Osteocyte (in vitro differentiated cells): ENCODE measurements around the gene PBX3. TPM values are rescaled to one million over a fixed set of nuclear protein-coding genes. Genes with fewer than 3 reads are reported as not detected.
"Not testable (repeated sequence)": the region's sequence is repeated elsewhere in the genome, so short reads cannot be mapped to it uniquely, and the experiment has no call there.

Source experiments
- DNase-seq: peaks from one replicate; pipeline ENCODE4 v3.0.0; 2021; ENCODE audit warnings: mixed read lengths; ENCODE audit not compliant: unreplicated experiment; ENCODE audit errors: extremely low spot score
- H3K27ac Mint-ChIP-seq: one replicate; pipeline ENCODE4 v1.8.0; 2021; ENCODE audit warnings: mild to moderate bottlenecking, mixed read lengths; ENCODE audit not compliant: unreplicated experiment
- H3K27me3 Mint-ChIP-seq: one replicate; pipeline ENCODE4 v1.8.0; 2021; ENCODE audit warnings: mixed read lengths; ENCODE audit not compliant: unreplicated experiment
- H3K36me3 Mint-ChIP-seq: one replicate; pipeline ENCODE4 v1.8.0; 2021; ENCODE audit warnings: mixed read lengths; ENCODE audit not compliant: unreplicated experiment
- H3K4me1 Mint-ChIP-seq: one replicate; pipeline ENCODE4 v1.8.0; 2021; ENCODE audit warnings: mixed read lengths; ENCODE audit not compliant: unreplicated experiment
- H3K4me3 Mint-ChIP-seq: one replicate; pipeline ENCODE4 v1.8.0; 2021; ENCODE audit warnings: mild to moderate bottlenecking, moderate library complexity, mixed read lengths; ENCODE audit not compliant: unreplicated experiment
- H3K9me3 Mint-ChIP-seq: one replicate; pipeline ENCODE4 v1.8.0; 2021; ENCODE audit warnings: mixed read lengths; ENCODE audit not compliant: unreplicated experiment
- CTCF ChIP-seq: fragments of 200-600 bp; sonication (generic); IDR thresholded peaks from 2 replicates; pipeline ENCODE4 v1.5.0; 2021; ENCODE audit warnings: antibody characterized with exemption, mild to moderate bottlenecking, moderate library complexity
- total RNA-seq: library from RNA; stranded (reverse); gene quantifications from 2 replicates; pipeline ENCODE4 v1.2.1, GENCODE V29; 2021

Gene PBX3
- total RNA-seq, 1 donor from 2014 or later: 16.0 TPM

- no peaks in the 10 kb centered on the region for H3K9me3 Mint-ChIP-seq
- H3K36me3 Mint-ChIP-seq: no peaks in the 10 kb centered on the region
- H3K4me1 Mint-ChIP-seq: peaks cover 13% of the 10 kb centered on the region
- H3K4me3 Mint-ChIP-seq: no peak overlapping the region
- TF ChIP-seq CTCF: no peak
- H3K27ac Mint-ChIP-seq: no peak overlapping the region
- DNase-seq: no peak
- no peaks in the 10 kb centered on the region for H3K27me3 Mint-ChIP-seq
Measured at GRCh38 chr9:125820100-125820804, 73.1 kb downstream of the PBX3 start.

- TF ChIP-seq CTCF: no peak
- no peak for DNase-seq
- H3K4me3 Mint-ChIP-seq: no peak overlapping the region
- H3K27me3 Mint-ChIP-seq: no peaks in the 10 kb centered on the region
- H3K9me3 Mint-ChIP-seq: no peaks in the 10 kb centered on the region
- H3K36me3 Mint-ChIP-seq: no peaks in the 10 kb centered on the region
- no peak overlapping the region for H3K27ac Mint-ChIP-seq
- H3K4me1 Mint-ChIP-seq: peaks cover 13% of the 10 kb centered on the region
Measured at GRCh38 chr9:125821078-125821477, 73.9 kb downstream of the PBX3 start.

GRCh38 chr9:125822160-125822559 lies 75.0 kb downstream of the PBX3 start:
- TF ChIP-seq CTCF: no peak
- Mint-ChIP-seq H3K36me3 (no peaks in the 10 kb centered on the region), H3K27me3 (no peaks in the 10 kb centered on the region), H3K4me3 (no peak overlapping the region), H3K9me3 (no peaks in the 10 kb centered on the region), H3K27ac (no peak overlapping the region), H3K4me1 (peaks cover 13% of the 10 kb centered on the region)
- DNase-seq: no peak

- peaks cover 13% of the 10 kb centered on the region for H3K4me1 Mint-ChIP-seq
- no peak overlapping the region for H3K4me3 Mint-ChIP-seq
- no peak overlapping the region for H3K27ac Mint-ChIP-seq
Measured at GRCh38 chr9:125822902-125823301, 75.7 kb downstream of the PBX3 start.

GRCh38 chr9:125823874-125824406 lies 76.8 kb downstream of the PBX3 start:
- not testable (repeated sequence) for DNase-seq, H3K27me3 Mint-ChIP-seq, H3K9me3 Mint-ChIP-seq, H3K36me3 Mint-ChIP-seq, H3K27ac Mint-ChIP-seq, H3K4me3 Mint-ChIP-seq
- H3K4me1 Mint-ChIP-seq: peaks cover 13% of the 10 kb centered on the region

More at GRCh38 chr9:125822902-125823301, 75.7 kb downstream of the PBX3 start:
- TF ChIP-seq CTCF: no peak
- DNase-seq: no peak
- Mint-ChIP-seq H3K9me3 (no peaks in the 10 kb centered on the region), H3K27me3 (no peaks in the 10 kb centered on the region), H3K36me3 (no peaks in the 10 kb centered on the region)
